GM21619 (cell line): ENCODE results near the gene PAQR5.

Source experiments
- ATAC-seq: cut with Tn5 transposase; IDR thresholded peaks from one replicate; pipeline ENCODE4 v1.9.1; 2021; ENCODE audit not compliant: unreplicated experiment

Gene PAQR5

GRCh38 chr15:69389426-69389825, 90.7 kb downstream of the PAQR5 start:
- no peak for ATAC-seq

- no peak for ATAC-seq
These were observed 91.9 kb downstream of the PAQR5 start for GRCh38 chr15:69390575-69390974.

- no peak for ATAC-seq
These were observed 92.5 kb downstream of the PAQR5 start for GRCh38 chr15:69391046-69391757.

- ATAC-seq, result no peak
These were observed 93.6 kb downstream of the PAQR5 start for GRCh38 chr15:69392352-69392751.

- no peak for ATAC-seq
These were observed 95.2 kb downstream of the PAQR5 start for GRCh38 chr15:69393831-69394491.

- ATAC-seq, result no peak
These were observed 96.0 kb downstream of the PAQR5 start for GRCh38 chr15:69394556-69395282.

GRCh38 chr15:69395460-69395859, 96.7 kb downstream of the PAQR5 start:
- ATAC-seq, result no peak

GRCh38 chr15:69395991-69396390, 97.3 kb downstream of the PAQR5 start:
- no peak for ATAC-seq

- no peak for ATAC-seq
These were observed 99.8 kb downstream of the PAQR5 start for GRCh38 chr15:69398491-69398891.

- ATAC-seq, result no peak
These were observed 102.1 kb downstream of the PAQR5 start for GRCh38 chr15:69400850-69401249.

- ATAC-seq, result no peak
These were observed 104.1 kb downstream of the PAQR5 start for GRCh38 chr15:69402816-69403215.

- no peak for ATAC-seq
These were observed 104.9 kb downstream of the PAQR5 start for GRCh38 chr15:69403594-69403993.

GRCh38 chr15:69405110-69405509, 106.4 kb downstream of the PAQR5 start:
- ATAC-seq, result no peak

GRCh38 chr15:69407719-69408400, 109.1 kb downstream of the PAQR5 start:
- ATAC-seq, result no peak

GRCh38 chr15:69408841-69409240, 110.1 kb downstream of the PAQR5 start:
- no peak for ATAC-seq

- no peak for ATAC-seq
These were observed 111.6 kb downstream of the PAQR5 start for GRCh38 chr15:69410248-69410874.

GRCh38 chr15:69412274-69412673, 113.6 kb downstream of the PAQR5 start:
- no peak for ATAC-seq

- no peak for ATAC-seq
These were observed 114.0 kb downstream of the PAQR5 start for GRCh38 chr15:69412701-69413100.

GRCh38 chr15:69413822-69414700, 115.3 kb downstream of the PAQR5 start, which contains the start of gene KIF23:
Gene KIF23, plus strand, starts transcription at chr15:69414349. Its CDS starts 117 bp downstream, at chr15:69414466.
- ATAC-seq, result peak; percentile 90

- peak; percentile 35 for ATAC-seq
These were observed 116.0 kb downstream of the PAQR5 start for GRCh38 chr15:69414701-69415167.
